ENCODE results near the gene ESRRA. TPM values are rescaled to one million over a fixed set of nuclear protein-coding genes. Genes with fewer than 3 reads are reported as not detected.

ESRRA gene
- total and polyA plus RNA-seq, 2 experiments from 2014 or later: 17.2 to 38.6 TPM

- Histone ChIP-seq H3K27ac (no peak overlapping the region), H3K36me3 (ENCODE audit: low read depth) (peaks cover 7% of the 10 kb centered on the region; the same call in 1 of the 2 replicates), H2AFZ (no peak overlapping the region), H3K9me3 (ENCODE audit: low read depth) (no peaks in the 10 kb centered on the region), H3K9ac (no peak overlapping the region), H3K4me3 (no peak overlapping the region), H3K4me2 (ENCODE audit: unreplicated experiment) (no peak overlapping the region), H3K4me1 (ENCODE audit: insufficient read depth) (peaks cover 9% of the 10 kb centered on the region), H3K27me3 (replicated peaks; ENCODE audit: insufficient read depth) (no peaks in the 10 kb centered on the region), H3K79me2 (ENCODE audit: insufficient read depth) (no peaks in the 10 kb centered on the region), H3F3A (ENCODE audit: insufficient read depth) (peaks cover 7% of the 10 kb centered on the region; the same call in 1 of the 2 replicates), H3K9me2 (ENCODE audit: insufficient read depth) (no peaks in the 10 kb centered on the region), H4K20me1 (ENCODE audit: insufficient read depth) (no peaks in the 10 kb centered on the region)
- no peak for TF ChIP-seq EZH2 (IDR thresholded peaks at IDR 0.05; ENCODE audit: insufficient read depth, poor library complexity, severe bottlenecking)
- TF ChIP-seq EZH2phosphoT487 (IDR thresholded peaks at IDR 0.05; ENCODE audit: insufficient read depth, low read depth): no peak
- 77 to 82% methylated on average over 24 to 29 of the region's 29 CpGs for WGBS, 2 experiments (ENCODE audit: low coverage in 1 of 2, low lambda C conversion rate in 2 of 2, missing lambda C conversion rate in 2 of 2)
- DNase-seq: peak; percentile 39
- in situ Hi-C loops (cut with MboI): no loop called here
These were observed 42.0 kb upstream of the ESRRA start for GRCh38 chr11:64263021-64263946.

- no peak for TF ChIP-seq EZH2 (IDR thresholded peaks at IDR 0.05; ENCODE audit: insufficient read depth, poor library complexity, severe bottlenecking)
- no peak for TF ChIP-seq EZH2phosphoT487 (IDR thresholded peaks at IDR 0.05; ENCODE audit: insufficient read depth, low read depth)
- no peak overlapping the region for H3K4me3 ChIP-seq
- 91 to 97% methylated on average over 8 of the region's 8 CpGs for WGBS, 2 experiments (ENCODE audit: low coverage in 1 of 2, low lambda C conversion rate in 2 of 2, missing lambda C conversion rate in 2 of 2)
- no peak overlapping the region for H3K27ac ChIP-seq
- no peak overlapping the region for H3K4me2 ChIP-seq (ENCODE audit: unreplicated experiment)
- H3K27me3 ChIP-seq (replicated peaks; ENCODE audit: insufficient read depth): no peaks in the 10 kb centered on the region
- no peak overlapping the region for H3K9ac ChIP-seq
- H4K20me1 ChIP-seq (ENCODE audit: insufficient read depth): no peaks in the 10 kb centered on the region
- no peak overlapping the region for H2AFZ ChIP-seq
- H3K4me1 ChIP-seq (ENCODE audit: insufficient read depth): peaks cover 16% of the 10 kb centered on the region
- H3K79me2 ChIP-seq (ENCODE audit: insufficient read depth): no peaks in the 10 kb centered on the region
- DNase-seq: no peak
- no peaks in the 10 kb centered on the region for H3K9me2 ChIP-seq (ENCODE audit: insufficient read depth)
- in situ Hi-C loops (cut with MboI): no loop called here
- H3K36me3 ChIP-seq (ENCODE audit: low read depth): peaks cover 7% of the 10 kb centered on the region; the same call in 1 of the 2 replicates
- no peaks in the 10 kb centered on the region for H3K9me3 ChIP-seq (ENCODE audit: low read depth)
- peaks cover 7% of the 10 kb centered on the region; the same call in 1 of the 2 replicates for H3F3A ChIP-seq (ENCODE audit: insufficient read depth)
These were observed 41.4 kb upstream of the ESRRA start for GRCh38 chr11:64263947-64264317.

- Histone ChIP-seq H3K27me3 (replicated peaks; ENCODE audit: insufficient read depth) (no peaks in the 10 kb centered on the region), H4K20me1 (ENCODE audit: insufficient read depth) (no peaks in the 10 kb centered on the region), H3K4me3 (no peak overlapping the region), H3K79me2 (ENCODE audit: insufficient read depth) (no peaks in the 10 kb centered on the region), H3K4me1 (ENCODE audit: insufficient read depth) (peaks cover 17% of the 10 kb centered on the region), H3K27ac (no peak overlapping the region), H3F3A (ENCODE audit: insufficient read depth) (peaks cover 7% of the 10 kb centered on the region; the same call in 1 of the 2 replicates), H3K4me2 (ENCODE audit: unreplicated experiment) (no peak overlapping the region), H3K9me2 (ENCODE audit: insufficient read depth) (no peaks in the 10 kb centered on the region), H3K9me3 (ENCODE audit: low read depth) (no peaks in the 10 kb centered on the region), H3K9ac (no peak overlapping the region), H3K36me3 (ENCODE audit: low read depth) (peaks cover 7% of the 10 kb centered on the region; the same call in 1 of the 2 replicates), H2AFZ (no peak overlapping the region)
- 89 to 91% methylated on average over 10 of the region's 10 CpGs for WGBS, 2 experiments (ENCODE audit: low coverage in 1 of 2, low lambda C conversion rate in 2 of 2, missing lambda C conversion rate in 2 of 2)
- TF ChIP-seq EZH2phosphoT487 (IDR thresholded peaks at IDR 0.05; ENCODE audit: insufficient read depth, low read depth): no peak
- TF ChIP-seq EZH2 (IDR thresholded peaks at IDR 0.05; ENCODE audit: insufficient read depth, poor library complexity, severe bottlenecking): no peak
- DNase-seq: no peak
- in situ Hi-C loops (cut with MboI): no loop called here
These were observed 40.9 kb upstream of the ESRRA start for GRCh38 chr11:64264371-64264852.

DNA sequence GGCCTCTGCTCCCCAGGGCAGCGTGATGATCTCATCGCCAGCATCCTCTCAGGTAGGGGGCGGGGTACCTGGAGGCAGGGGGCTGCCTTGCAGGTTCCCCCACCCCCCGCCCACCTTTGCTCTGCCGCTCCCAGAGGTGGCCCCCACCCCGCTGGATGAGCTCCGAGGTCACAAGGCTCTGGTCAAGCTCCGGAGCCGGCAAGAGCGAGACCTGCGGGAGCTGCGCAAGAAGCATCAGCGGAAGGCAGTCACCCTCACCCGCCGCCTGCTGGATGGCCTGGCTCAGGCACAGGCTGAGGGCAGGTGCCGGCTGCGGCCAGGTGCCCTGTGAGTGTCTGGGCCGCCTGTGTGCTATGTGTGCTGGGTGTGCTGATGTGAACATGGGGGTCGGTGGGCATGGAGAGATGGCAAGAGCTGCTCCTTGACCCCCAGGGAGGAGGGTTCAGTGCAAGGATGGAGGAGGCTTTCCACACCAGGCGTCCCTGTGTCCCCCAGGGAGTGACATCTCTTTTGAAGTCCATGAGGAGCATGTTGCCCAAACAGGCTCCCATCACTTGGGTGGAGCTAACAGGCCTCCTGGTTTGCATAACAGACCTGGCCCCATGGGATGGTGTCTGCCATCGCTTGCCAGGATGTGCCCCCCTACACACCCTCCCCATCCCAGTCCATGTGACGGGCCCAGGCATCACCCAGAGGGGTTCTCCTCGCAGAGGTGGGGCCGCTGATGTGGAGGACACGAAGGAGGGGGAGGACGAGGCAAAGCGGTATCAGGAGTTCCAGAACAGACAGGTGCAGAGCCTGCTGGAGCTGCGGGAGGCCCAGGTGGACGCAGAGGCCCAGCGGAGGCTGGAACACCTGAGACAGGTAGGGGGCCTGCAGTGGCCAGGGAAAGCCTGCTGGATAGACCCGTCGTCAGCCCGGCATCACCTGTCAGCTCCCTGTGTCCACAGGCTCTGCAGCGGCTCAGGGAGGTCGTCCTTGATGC, 39.9 kb upstream of the ESRRA start:
- WGBS, 2 experiments (ENCODE audit: low coverage in 1 of 2, low lambda C conversion rate in 2 of 2, missing lambda C conversion rate in 2 of 2): 93% methylated on average over 27 to 35 of the region's 35 CpGs

More for the DNA sequence above, 39.9 kb upstream of the ESRRA start:
- no peak overlapping the region for H3K27ac ChIP-seq
- no peak overlapping the region for H3K9ac ChIP-seq
- peaks cover 17% of the 10 kb centered on the region for H3K4me1 ChIP-seq (ENCODE audit: insufficient read depth)
- peaks cover 10% of the 10 kb centered on the region for H3F3A ChIP-seq (ENCODE audit: insufficient read depth)
- H3K36me3 ChIP-seq (ENCODE audit: low read depth): peaks cover 7% of the 10 kb centered on the region; the same call in 1 of the 2 replicates
- no peak for DNase-seq
- H2AFZ ChIP-seq: no peak overlapping the region
- no peak overlapping the region for H3K4me2 ChIP-seq (ENCODE audit: unreplicated experiment)
- H3K79me2 ChIP-seq (ENCODE audit: insufficient read depth): no peaks in the 10 kb centered on the region
- H3K9me2 ChIP-seq (ENCODE audit: insufficient read depth): no peaks in the 10 kb centered on the region
- H3K4me3 ChIP-seq: no peak overlapping the region
- TF ChIP-seq EZH2phosphoT487 (IDR thresholded peaks at IDR 0.05; ENCODE audit: insufficient read depth, low read depth) (no peak), EZH2 (IDR thresholded peaks at IDR 0.05; ENCODE audit: insufficient read depth, poor library complexity, severe bottlenecking) (no peak)
- H3K9me3 ChIP-seq (ENCODE audit: low read depth): no peaks in the 10 kb centered on the region
- H4K20me1 ChIP-seq (ENCODE audit: insufficient read depth): no peaks in the 10 kb centered on the region
- H3K27me3 ChIP-seq (replicated peaks; ENCODE audit: insufficient read depth): no peaks in the 10 kb centered on the region
- in situ Hi-C loops (cut with MboI): no loop called here

All from GM23248 (cell line).